Measurements from ENCODE around the gene LSM2.

The LSM2 gene

DNA sequence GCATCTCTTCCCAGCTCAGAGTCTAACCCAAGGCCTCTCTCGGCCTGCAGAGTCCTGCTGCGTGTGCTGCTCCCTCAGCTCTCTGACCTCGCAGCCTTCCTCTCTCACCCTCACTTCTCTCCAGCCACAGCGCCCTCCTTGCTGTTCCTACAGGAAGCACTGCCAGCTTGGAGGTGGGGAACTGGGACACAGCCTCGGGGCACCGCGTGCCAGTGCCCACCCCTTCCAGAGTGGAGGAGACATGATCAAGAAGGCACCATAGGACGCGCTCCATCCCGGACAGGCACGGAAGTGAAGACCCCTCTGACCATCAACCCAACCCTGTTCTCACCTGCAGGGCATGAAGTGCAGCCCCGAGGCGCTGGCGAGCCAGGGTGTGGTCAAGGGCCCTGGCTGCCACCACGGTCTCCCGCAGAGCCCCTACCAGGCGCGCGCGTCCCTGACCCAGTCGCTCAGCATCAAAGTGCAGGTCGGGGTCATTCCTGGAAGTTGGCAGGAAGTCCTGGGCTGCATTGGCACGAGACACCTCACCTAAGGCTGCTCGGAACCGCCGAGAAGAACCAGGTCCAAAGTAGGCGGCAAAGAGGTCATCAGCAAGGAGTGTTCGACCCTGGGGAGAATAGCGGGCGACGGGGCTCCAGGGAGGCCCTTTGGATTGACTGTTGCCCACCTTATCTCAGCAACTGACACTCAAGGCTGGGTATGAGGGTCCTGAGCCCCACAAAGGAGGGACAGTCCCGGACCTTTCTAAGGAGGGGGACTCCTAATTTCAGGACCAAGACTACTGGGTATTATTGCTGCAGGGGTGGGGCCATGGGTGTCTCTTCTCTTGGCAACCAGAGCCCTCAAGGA is 30.9 kb downstream of the LSM2 start:
- Histone ChIP-seq H2AFZ (ENCODE audit: low read depth, low read length) (no peak overlapping the region), H3K36me3 (ENCODE audit: insufficient read depth, low read length) (peaks cover 26% of the 10 kb centered on the region), H3K4me1 (ENCODE audit: insufficient read depth, low read length) (peaks cover 3% of the 10 kb centered on the region), H3K9me3 (ENCODE audit: low read length) (no peaks in the 10 kb centered on the region), H3K27me3 (ENCODE audit: insufficient read depth, low read length) (no peaks in the 10 kb centered on the region), H3K4me3 (ENCODE audit: low read length) (no peak overlapping the region)

DNA sequence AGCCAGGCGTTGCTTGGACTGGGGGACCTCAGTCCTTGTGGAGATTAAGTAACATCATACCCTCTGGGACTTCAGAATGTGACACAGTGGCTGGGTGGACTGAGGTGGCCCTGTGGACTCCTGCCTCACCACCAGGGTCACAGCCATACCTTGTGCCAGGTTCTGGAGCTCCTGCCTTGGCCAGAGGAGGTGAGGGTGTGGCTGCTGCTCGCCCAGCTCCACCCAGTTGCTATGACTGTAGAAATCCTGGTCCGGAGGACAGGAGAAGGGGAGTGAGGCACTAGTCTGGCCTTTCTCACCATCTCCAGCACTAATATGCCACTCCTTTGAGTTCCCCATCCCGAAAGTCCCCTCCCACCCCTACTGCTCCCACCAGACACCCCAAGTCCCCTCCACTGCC is 31.6 kb downstream of the LSM2 start:
- Histone ChIP-seq H3K9me3 (ENCODE audit: low read length) (no peaks in the 10 kb centered on the region), H3K27me3 (ENCODE audit: insufficient read depth, low read length) (no peaks in the 10 kb centered on the region), H3K36me3 (ENCODE audit: insufficient read depth, low read length) (peaks cover 19% of the 10 kb centered on the region), H3K4me1 (ENCODE audit: insufficient read depth, low read length) (peaks cover 3% of the 10 kb centered on the region), H2AFZ (ENCODE audit: low read depth, low read length) (no peak overlapping the region), H3K4me3 (ENCODE audit: low read length) (no peak overlapping the region)

DNA sequence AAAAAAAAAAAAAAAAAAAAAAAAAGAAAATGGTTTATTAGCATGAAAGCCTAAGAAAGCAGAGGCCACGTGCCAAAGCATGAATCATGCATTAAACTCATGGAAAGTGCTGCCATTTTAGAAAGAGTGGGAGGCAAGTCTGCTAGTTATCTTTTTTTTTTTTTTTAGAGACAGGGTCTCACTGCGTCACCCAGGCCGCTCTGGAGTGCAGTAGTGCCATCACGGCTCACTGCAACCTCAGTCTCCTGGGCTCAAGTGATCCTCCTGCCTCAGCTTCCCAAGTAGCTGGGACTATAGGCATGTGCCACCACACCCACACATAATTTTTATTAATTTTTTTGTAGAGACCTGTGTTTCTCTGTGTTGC is 34.8 kb downstream of the LSM2 start:
- H3K27me3 ChIP-seq (ENCODE audit: insufficient read depth, low read length), result no peaks in the 10 kb centered on the region
- H3K36me3 ChIP-seq (ENCODE audit: insufficient read depth, low read length), result no peaks in the 10 kb centered on the region
- no peaks in the 10 kb centered on the region for H3K9me3 ChIP-seq (ENCODE audit: low read length)
- no peak overlapping the region for H2AFZ ChIP-seq (ENCODE audit: low read depth, low read length)
- peaks cover under 1% of the 10 kb centered on the region for H3K4me1 ChIP-seq (ENCODE audit: insufficient read depth, low read length)
- no peak overlapping the region for H3K4me3 ChIP-seq (ENCODE audit: low read length)

DNA sequence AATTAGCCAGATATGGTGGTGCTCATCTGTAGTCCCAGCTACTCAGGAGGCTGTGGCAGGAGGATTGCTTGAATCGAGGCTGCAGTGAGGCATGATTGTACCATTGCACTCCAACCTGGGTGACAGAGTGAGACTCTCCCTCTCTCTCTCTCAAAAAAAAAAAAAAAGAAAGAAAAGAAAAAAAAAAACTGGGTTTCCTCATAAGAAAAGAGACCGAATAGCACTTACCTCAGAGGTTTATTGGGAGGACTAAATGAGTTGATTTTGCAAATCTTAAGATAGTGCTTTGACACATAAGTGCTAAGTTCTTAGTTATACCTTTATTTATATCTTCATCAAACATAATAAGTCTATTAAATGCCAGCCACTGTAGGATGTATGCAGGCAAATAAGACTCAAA is 35.9 kb downstream of the LSM2 start:
- H3K27me3 ChIP-seq (ENCODE audit: insufficient read depth, low read length), result no peaks in the 10 kb centered on the region
- no peak overlapping the region for H3K4me3 ChIP-seq (ENCODE audit: low read length)

DNA sequence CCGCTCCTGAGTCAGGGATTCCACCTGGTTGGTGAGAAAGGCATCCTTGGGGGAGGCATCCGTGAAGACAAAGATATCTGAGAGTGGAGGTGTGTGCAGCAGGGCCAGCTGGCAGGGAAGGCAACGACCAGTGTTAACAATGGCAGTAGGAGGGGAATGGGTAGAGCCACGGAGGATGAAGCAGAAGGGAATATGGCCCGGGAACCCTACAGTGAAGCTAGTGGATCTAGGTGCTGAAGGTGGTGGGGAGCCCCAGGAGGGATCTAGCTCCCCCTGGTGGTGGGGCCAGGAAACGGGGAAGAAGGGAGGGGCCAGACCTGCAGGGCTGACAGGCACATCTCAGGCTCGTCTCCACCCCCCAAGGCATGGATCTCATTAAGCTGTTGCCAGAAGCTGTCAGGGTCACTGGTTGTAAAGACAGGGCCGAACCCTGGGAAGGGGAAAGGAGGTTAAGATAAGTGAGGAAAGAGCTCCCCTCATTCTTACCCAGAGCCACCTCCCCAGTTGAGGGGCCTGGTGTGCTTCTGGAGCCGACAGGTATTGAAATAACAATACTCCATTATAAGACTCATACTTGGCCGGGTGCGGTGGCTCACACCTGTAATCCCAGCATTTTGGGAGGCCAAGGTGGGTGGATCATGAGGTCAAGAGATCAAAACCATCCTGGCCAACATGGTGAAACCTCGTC is 36.9 kb downstream of the LSM2 start:
- Histone ChIP-seq H3K27me3 (ENCODE audit: insufficient read depth, low read length) (no peaks in the 10 kb centered on the region), H3K4me3 (ENCODE audit: low read length) (no peak overlapping the region), H3K4me1 (ENCODE audit: insufficient read depth, low read length) (no peaks in the 10 kb centered on the region), H3K36me3 (ENCODE audit: insufficient read depth, low read length) (peaks cover 2% of the 10 kb centered on the region), H3K9me3 (ENCODE audit: low read length) (no peaks in the 10 kb centered on the region), H2AFZ (ENCODE audit: low read depth, low read length) (no peak overlapping the region)

More for the DNA sequence above, 35.9 kb downstream of the LSM2 start:
- no peaks in the 10 kb centered on the region for H3K36me3 ChIP-seq (ENCODE audit: insufficient read depth, low read length)
- no peaks in the 10 kb centered on the region for H3K9me3 ChIP-seq (ENCODE audit: low read length)
- no peaks in the 10 kb centered on the region for H3K4me1 ChIP-seq (ENCODE audit: insufficient read depth, low read length)
- no peak overlapping the region for H2AFZ ChIP-seq (ENCODE audit: low read depth, low read length)

DNA sequence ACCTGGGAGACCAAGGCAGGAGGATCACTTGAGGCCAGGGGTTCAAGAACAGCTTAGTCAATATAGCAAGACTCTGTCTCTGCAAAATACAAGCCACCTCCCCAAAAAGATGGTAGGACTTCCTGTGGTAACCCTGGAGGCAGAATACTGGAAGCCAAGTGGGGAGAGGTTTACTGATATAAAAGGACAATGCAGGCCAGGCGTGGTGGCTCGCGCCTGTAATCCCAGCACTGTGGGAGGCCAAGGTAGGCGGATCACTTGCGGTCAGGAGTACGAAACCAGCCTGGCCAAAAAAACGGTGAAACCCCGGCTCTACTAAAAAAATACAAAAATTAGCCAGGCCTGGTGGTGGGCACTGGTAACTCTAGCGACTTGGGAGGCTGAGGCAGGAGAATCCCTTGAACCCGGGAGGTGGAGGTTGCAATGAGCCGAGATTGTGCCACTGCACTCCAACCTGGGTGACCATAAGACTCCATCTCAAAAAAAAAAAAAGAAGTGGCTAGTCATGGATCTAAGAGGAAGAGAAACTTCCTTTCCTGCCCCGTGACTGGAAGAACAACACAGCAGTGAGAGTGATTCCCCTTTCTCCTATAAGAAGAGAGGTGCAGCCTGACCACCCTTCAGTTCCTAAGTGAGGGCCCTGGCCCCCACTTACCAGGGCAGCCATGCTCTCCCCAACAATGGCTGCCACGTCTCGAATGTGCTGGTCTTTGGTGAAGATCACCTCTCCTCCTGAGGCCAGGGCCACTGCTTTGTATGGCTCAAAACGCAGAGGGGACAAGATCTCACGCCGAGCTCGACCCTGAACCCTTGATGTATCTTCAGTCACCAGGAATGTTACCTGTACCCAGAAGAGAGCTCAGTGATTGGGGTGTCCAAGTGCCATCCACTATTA is 38.2 kb downstream of the LSM2 start:
- H3K4me1 ChIP-seq (ENCODE audit: insufficient read depth, low read length), result peaks cover 8% of the 10 kb centered on the region
- H2AFZ ChIP-seq (ENCODE audit: low read depth, low read length), result no peak overlapping the region
- no peaks in the 10 kb centered on the region for H3K27me3 ChIP-seq (ENCODE audit: insufficient read depth, low read length)
- peaks cover 5% of the 10 kb centered on the region for H3K36me3 ChIP-seq (ENCODE audit: insufficient read depth, low read length)
- no peak overlapping the region for H3K4me3 ChIP-seq (ENCODE audit: low read length)
- no peaks in the 10 kb centered on the region for H3K9me3 ChIP-seq (ENCODE audit: low read length)

DNA sequence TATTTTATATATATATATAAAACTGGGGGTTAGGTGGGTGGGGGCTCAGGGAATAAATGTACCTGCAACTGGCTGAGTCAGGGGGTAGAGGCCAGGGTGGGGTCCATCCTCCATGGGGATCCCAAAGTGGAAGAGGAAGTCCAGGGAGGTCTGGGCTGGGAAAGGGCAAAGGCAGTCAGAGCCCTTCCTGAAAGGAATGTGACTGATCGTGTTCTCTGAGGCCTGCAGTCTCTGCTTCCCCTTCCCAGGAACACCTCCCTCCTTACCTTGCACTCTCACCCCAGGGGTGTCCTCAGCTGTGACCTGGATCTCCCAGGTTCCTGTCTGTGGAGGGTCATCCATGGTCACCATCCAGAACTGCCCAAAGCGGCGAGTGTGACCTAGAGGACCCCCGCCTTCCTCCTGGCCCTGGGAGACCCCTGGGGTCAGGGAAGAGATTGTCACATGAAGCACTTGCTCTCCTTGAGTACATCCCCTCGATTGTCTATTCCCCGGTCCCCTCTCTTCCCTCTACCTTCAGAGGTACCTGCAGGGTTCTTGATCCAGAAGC is 39.6 kb downstream of the LSM2 start:
- Histone ChIP-seq H3K27me3 (ENCODE audit: insufficient read depth, low read length) (no peaks in the 10 kb centered on the region), H3K4me1 (ENCODE audit: insufficient read depth, low read length) (peaks cover 19% of the 10 kb centered on the region), H3K36me3 (ENCODE audit: insufficient read depth, low read length) (peaks cover 7% of the 10 kb centered on the region), H2AFZ (ENCODE audit: low read depth, low read length) (no peak overlapping the region), H3K9me3 (ENCODE audit: low read length) (no peaks in the 10 kb centered on the region), H3K4me3 (ENCODE audit: low read length) (no peak overlapping the region)

DNA sequence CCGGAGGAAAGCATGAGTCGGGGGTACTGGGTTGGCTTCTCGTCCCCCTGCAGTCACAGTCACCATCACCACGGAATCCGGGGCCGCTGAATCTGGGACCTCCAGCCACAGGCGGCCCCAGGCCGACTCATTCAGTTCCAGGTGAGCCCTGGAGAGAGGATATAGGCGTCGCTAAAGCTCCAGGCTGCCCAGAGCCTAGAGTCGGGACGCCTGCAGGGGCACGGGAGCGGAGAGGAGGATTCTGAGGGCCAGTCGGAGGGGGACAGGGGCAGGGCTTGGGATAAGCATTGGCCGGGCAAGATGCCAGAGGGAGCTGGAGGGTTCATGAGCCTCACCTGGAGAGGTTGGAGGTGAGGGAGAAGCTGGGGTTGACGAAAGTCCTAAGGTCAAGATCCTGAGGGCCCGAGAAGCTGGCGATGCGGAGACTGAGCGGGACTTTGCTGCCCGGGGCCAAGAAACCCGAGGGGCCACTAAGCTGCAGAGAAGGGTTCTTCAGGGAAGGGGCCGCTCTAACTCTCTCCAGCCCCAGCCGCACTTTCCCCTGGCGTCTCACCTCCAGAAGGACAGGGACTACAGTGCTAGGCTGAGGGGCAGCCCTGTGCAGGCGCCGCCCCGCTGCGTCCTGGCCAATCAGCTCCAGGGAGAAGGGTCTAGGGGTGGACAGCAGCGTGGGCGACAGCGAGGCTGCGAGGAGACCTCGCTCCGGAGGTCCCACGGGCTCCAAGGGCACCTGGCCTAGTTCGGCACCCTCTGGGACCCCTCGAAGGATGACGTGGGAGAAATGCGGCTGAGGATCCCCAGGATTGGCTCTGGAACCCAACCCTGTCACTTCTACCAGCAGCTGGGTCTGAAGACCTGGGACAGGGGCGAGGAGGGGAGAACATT is 40.6 kb downstream of the LSM2 start:
- Histone ChIP-seq H3K9me3 (ENCODE audit: low read length) (no peaks in the 10 kb centered on the region), H3K27me3 (ENCODE audit: insufficient read depth, low read length) (no peaks in the 10 kb centered on the region), H3K36me3 (ENCODE audit: insufficient read depth, low read length) (peaks cover 17% of the 10 kb centered on the region), H3K4me1 (ENCODE audit: insufficient read depth, low read length) (peaks cover 19% of the 10 kb centered on the region), H3K4me3 (ENCODE audit: low read length) (no peak overlapping the region), H2AFZ (ENCODE audit: low read depth, low read length) (no peak overlapping the region)

DNA sequence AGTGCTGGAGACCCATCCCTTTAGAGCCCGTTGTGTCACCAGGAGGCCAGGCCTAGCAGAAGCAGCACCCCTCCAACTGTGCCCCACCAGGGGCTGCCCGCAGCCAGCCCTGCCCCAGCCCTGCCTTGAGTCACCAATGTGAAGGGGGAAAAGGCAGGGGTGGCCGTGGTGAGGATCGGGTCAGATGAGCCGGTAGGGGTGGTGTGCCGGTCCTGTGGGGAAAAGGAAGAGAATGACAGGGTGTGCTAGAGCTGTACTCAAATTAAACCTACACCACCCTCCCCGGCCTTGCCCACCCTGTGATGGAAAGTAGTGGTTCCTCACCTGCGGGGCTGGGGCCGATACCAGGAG is 41.2 kb downstream of the LSM2 start:
- H3K36me3 ChIP-seq (ENCODE audit: insufficient read depth, low read length), result peaks cover 23% of the 10 kb centered on the region
- peaks cover 19% of the 10 kb centered on the region for H3K4me1 ChIP-seq (ENCODE audit: insufficient read depth, low read length)
- H3K4me3 ChIP-seq (ENCODE audit: low read length), result no peak overlapping the region
- H3K9me3 ChIP-seq (ENCODE audit: low read length), result no peaks in the 10 kb centered on the region
- H2AFZ ChIP-seq (ENCODE audit: low read depth, low read length), result no peak overlapping the region
- H3K27me3 ChIP-seq (ENCODE audit: insufficient read depth, low read length), result no peaks in the 10 kb centered on the region

DNA sequence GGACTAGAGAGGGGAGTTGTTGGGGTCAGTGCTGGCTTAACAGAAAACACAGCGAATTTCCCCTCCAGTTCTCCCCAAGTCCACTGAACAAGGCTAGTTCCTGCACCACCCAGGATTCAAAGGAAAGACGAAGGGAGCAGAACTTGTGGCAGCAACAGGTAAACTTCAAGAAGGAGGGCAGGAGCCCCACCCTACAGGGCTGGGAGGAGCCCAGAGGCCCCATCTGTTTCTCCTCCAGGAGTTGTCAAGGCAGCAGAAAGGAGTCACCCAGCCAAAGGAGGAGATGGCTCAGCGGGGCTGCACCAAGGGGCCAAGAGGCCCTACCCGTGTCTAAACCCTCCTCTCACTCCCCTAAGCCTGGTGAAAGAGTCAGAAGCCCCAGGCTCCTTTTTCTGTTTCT is 42.6 kb downstream of the LSM2 start:
- peaks cover 36% of the 10 kb centered on the region for H3K36me3 ChIP-seq (ENCODE audit: insufficient read depth, low read length)
- H3K9me3 ChIP-seq (ENCODE audit: low read length), result no peaks in the 10 kb centered on the region
- H2AFZ ChIP-seq (ENCODE audit: low read depth, low read length), result no peak overlapping the region
- H3K4me1 ChIP-seq (ENCODE audit: insufficient read depth, low read length), result peaks cover 19% of the 10 kb centered on the region
- H3K4me3 ChIP-seq (ENCODE audit: low read length), result no peak overlapping the region
- no peaks in the 10 kb centered on the region for H3K27me3 ChIP-seq (ENCODE audit: insufficient read depth, low read length)

DNA sequence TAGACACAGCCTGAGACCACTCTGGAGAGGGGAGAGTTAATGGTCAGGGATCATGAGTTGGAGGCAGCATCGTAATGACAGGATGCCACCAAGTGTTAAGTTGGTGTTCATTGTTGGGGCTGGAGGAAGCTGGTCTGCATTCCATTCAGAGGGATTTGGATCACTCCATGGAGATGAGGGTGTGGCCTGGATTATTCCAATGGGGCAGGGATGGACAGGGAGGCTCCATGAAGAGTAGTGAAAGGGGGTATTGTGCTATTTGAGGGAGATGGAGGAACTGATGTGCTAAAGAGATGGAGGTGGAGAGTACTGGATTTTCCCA is 43.2 kb downstream of the LSM2 start:
- Histone ChIP-seq H3K36me3 (ENCODE audit: insufficient read depth, low read length) (peaks cover 42% of the 10 kb centered on the region), H3K9me3 (ENCODE audit: low read length) (no peaks in the 10 kb centered on the region), H3K27me3 (ENCODE audit: insufficient read depth, low read length) (no peaks in the 10 kb centered on the region), H2AFZ (ENCODE audit: low read depth, low read length) (no peak overlapping the region), H3K4me1 (ENCODE audit: insufficient read depth, low read length) (peaks cover 19% of the 10 kb centered on the region), H3K4me3 (ENCODE audit: low read length) (no peak overlapping the region)

DNA sequence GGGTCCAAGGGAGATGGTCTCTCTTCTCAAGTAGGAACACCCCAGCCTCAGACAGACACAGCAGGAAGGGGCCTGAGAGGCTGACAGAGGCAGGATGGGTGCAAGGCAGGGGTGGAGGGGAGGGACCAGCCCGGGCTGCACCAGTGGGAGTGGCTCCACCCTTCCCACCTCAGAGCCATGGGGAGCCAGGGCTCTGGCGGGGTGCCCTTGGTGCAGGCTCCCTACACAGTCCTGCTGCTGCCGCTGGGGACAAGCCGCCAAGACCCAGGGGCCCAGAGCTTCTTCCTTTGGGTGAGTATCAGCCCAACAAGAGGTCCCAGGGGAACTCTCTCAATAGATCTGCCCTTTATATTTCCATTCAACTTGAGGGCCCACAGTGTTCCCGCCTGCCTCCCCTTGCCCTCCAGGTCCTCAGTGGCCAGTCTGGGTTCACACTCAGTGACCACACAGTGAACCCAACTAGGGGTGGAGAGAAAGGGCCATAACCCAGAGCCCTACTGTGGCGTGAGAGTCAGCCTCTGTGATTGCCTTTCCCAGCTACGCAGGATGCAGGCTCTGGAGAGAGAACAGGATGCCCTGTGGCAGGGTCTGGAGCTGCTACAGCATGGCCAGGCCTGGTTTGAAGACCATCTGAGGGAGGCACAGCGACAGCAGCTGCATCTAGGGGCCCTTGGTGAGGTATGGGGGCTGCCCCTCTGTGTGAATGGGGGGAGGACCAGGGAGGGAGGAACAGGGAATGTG is 43.7 kb downstream of the LSM2 start:
- Histone ChIP-seq H2AFZ (ENCODE audit: low read depth, low read length) (no peak overlapping the region), H3K4me3 (ENCODE audit: low read length) (no peak overlapping the region), H3K27me3 (ENCODE audit: insufficient read depth, low read length) (no peaks in the 10 kb centered on the region), H3K9me3 (ENCODE audit: low read length) (no peaks in the 10 kb centered on the region), H3K4me1 (ENCODE audit: insufficient read depth, low read length) (peaks cover 19% of the 10 kb centered on the region), H3K36me3 (ENCODE audit: insufficient read depth, low read length) (peaks cover 47% of the 10 kb centered on the region)

All from neuron (in vitro differentiated cells).